H1 (cell line): ENCODE data around the gene ZNF200.

Source experiments
- CEBPB ChIP-seq: IDR thresholded peaks from 2 replicates; pipeline ENCODE4 v1.6.1; 2012; ENCODE audit warnings: low read depth, low read length
- E2F6 ChIP-seq: IDR thresholded peaks from 2 replicates; pipeline ENCODE4 v1.6.1; 2012; ENCODE audit warnings: inconsistent platforms
- EZH2 ChIP-seq: fragments of 200-600 bp; sonication (generic); IDR thresholded peaks from 2 replicates; pipeline ENCODE4 v1.7.1; 2012; ENCODE audit warnings: low read depth, mild to moderate bottlenecking, moderate library complexity, low read length, inconsistent platforms; ENCODE audit not compliant: severe bottlenecking
- KDM5A ChIP-seq: fragments of 200-600 bp; IDR thresholded peaks from 2 replicates; pipeline ENCODE4 v1.7.1; 2012; ENCODE audit warnings: mild to moderate bottlenecking, low read length, inconsistent platforms, mixed read lengths
- SIN3A ChIP-seq, 2 experiments: IDR thresholded peaks in 1 of 2; conservative IDR thresholded peaks in 1 of 2; 2 replicates each; pipeline ENCODE4 v1.6.1; 2011 to 2012; ENCODE audit warnings: low read length in 2 of 2, improper control_type of control experiment in 1 of 2, low read depth in 1 of 2, mild to moderate bottlenecking in 1 of 2
- SRF ChIP-seq: IDR thresholded peaks from 2 replicates; pipeline ENCODE4 v1.6.1; 2011; ENCODE audit warnings: mild to moderate bottlenecking, low read depth, low read length, moderate library complexity
- TF ChIP-seq, protein P1 (sequence below), 3 experiments: IDR thresholded peaks; 1 replicate in 2 of 3; 2 replicates in 1 of 3; pipeline versions ENCODE4 v1.5.1 to v1.6.1; 2011; ENCODE audit warnings: low read length in 3 of 3, mild to moderate bottlenecking in 3 of 3, inconsistent platforms in 2 of 3, low read depth in 1 of 3, moderate library complexity in 1 of 3; ENCODE audit not compliant: insufficient read depth in 1 of 3; ENCODE audit errors: control extremely low read depth in 1 of 3

DNA sequence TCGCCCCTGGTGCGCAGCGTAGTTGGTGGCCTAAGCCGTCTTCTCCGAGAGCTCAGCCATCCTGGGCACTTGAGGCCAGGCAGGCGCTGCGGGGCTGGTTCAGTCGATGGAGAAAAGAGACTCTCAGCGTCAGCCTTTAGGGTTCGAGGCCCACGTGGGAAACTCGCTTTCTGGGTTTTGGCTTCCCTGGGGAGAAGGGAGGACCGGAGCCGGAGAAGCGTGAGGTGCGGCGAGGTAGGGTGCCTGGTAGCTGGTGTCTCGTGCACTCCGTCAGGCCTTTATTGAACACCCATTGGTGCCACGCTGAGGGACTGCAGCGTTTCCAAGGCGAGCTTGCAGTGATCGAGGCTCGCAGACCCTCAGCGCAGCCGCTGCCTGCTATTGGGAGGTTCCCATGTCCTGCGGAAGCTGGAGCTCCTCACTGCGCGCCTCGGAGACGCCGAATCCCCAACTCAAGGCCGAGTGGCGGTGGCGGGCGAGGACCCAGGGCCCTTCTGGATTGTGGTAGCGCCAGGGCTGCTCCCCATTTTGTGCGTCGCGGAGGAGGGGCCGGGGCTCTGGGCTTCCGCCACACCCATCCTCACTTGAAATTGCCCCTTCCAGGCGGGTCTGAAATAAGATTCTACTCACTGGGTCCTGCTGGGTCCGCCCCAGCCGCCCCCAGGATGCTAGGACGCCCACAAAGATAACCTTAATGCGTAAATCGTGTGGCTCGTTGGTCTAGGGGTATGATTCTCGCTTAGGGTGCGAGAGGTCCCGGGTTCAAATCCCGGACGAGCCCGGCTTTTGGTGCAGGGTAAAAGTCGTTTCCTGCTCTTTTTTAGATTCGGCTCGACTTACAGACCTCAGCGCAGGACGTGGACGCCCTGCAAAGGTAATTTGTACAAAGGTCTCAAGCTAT lies 45.8 kb downstream of the ZNF200 start:
- TF ChIP-seq SIN3A (conservative IDR thresholded peaks at IDR 0.05 in 1 of 2, IDR thresholded peaks at IDR 0.05 in 1 of 2; ENCODE audit: low read depth in 1 of 2, low read length in 2 of 2) (0 out of 4 replicates have a peak, but pooled peaks of 1 of the 2 experiments have one; percentile 17), E2F6 (0 out of 2 replicates have a peak, but pooled peaks have one; percentile 42), KDM5A (no peak), SRF (no peak; the same call in 1 of the 2 replicates), EZH2 (peak; percentile 27), CEBPB (0 out of 2 replicates have a peak, but pooled peaks have one; percentile 43)
- TF ChIP-seq, protein P1, sequence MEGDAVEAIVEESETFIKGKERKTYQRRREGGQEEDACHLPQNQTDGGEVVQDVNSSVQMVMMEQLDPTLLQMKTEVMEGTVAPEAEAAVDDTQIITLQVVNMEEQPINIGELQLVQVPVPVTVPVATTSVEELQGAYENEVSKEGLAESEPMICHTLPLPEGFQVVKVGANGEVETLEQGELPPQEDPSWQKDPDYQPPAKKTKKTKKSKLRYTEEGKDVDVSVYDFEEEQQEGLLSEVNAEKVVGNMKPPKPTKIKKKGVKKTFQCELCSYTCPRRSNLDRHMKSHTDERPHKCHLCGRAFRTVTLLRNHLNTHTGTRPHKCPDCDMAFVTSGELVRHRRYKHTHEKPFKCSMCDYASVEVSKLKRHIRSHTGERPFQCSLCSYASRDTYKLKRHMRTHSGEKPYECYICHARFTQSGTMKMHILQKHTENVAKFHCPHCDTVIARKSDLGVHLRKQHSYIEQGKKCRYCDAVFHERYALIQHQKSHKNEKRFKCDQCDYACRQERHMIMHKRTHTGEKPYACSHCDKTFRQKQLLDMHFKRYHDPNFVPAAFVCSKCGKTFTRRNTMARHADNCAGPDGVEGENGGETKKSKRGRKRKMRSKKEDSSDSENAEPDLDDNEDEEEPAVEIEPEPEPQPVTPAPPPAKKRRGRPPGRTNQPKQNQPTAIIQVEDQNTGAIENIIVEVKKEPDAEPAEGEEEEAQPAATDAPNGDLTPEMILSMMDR (IDR thresholded peaks at IDR 0.05; ENCODE audit: control extremely low read depth in 1 of 3, insufficient read depth in 1 of 3, low read depth in 1 of 3, low read length in 3 of 3): no peak
